OCI-LY1 (cell line): ENCODE results near the gene GLT6D1.

Experiments
- CTCF ChIP-seq: fragments of 200-600 bp; sonication (generic), shearing (Covaris generic); IDR thresholded peaks from 2 replicates; pipeline ENCODE4 v1.5.1; 2017; ENCODE audit warnings: mild to moderate bottlenecking, antibody characterized with exemption, low read length, moderate library complexity, mixed read lengths
- EZH2 ChIP-seq: fragments of 200-600 bp; sonication (generic), shearing (Covaris generic); IDR thresholded peaks from 2 replicates; pipeline ENCODE4 v1.8.0; 2017; ENCODE audit warnings: borderline replicate concordance, mixed run types, mild to moderate bottlenecking, antibody characterized with exemption, low read length, moderate library complexity, mixed read lengths

GRCh38 chr9:135674977-135675376 is 35.6 kb upstream of the GLT6D1 start:
- TF ChIP-seq EZH2: no peak
- no peak for TF ChIP-seq CTCF
